Forelimb muscle (tissue), 1 donor: ENCODE results near the gene SMLR1. TPM values are rescaled to one million over a fixed set of nuclear protein-coding genes. Genes with fewer than 3 reads are reported as not detected.

Experiments used
- DNase-seq: peaks from one replicate; pipeline ENCODE4 v3.0.0-alpha.2; 2013; ENCODE audit warnings: low read depth
- polyA plus RNA-seq: library from polyadenylated mRNA; unstranded; fragments of 120-200 nt; gene quantifications from one replicate; pipeline ENCODE4 v1.2.1, GENCODE V29; 2013; ENCODE audit not compliant: insufficient read length

SMLR1 gene
- polyA plus RNA-seq, 1 donor: 0.10 TPM

- no peak for DNase-seq
Measured at GRCh38 chr6:130824978-130825694, 2.1 kb upstream of the SMLR1 start.

- DNase-seq: no peak
Measured at GRCh38 chr6:130825772-130826441, 1.3 kb upstream of the SMLR1 start.

GRCh38 chr6:130826442-130827246 lies 562 bp upstream of the SMLR1 start:
- DNase-seq: no peak

- DNase-seq: no peak
Measured at GRCh38 chr6:130829333-130829910, 2.2 kb downstream of the SMLR1 start.

- DNase-seq: no peak
Measured at GRCh38 chr6:130831607-130832006, 4.4 kb downstream of the SMLR1 start.

- DNase-seq: no peak
Measured at GRCh38 chr6:130833569-130833968, 6.4 kb downstream of the SMLR1 start.

GRCh38 chr6:130834482-130835251 lies 7.5 kb downstream of the SMLR1 start:
- DNase-seq: no peak

- DNase-seq: no peak
Measured at GRCh38 chr6:130836055-130836640, 8.9 kb downstream of the SMLR1 start.

- no peak for DNase-seq
Measured at GRCh38 chr6:130837067-130837466, 9.9 kb downstream of the SMLR1 start.

- DNase-seq: no peak
Measured at GRCh38 chr6:130838250-130838860, 11.1 kb downstream of the SMLR1 start.

GRCh38 chr6:130838951-130839350 lies 11.7 kb downstream of the SMLR1 start:
- no peak for DNase-seq

GRCh38 chr6:130839379-130839778 lies 12.2 kb downstream of the SMLR1 start:
- DNase-seq: no peak

GRCh38 chr6:130840050-130840449 lies 12.8 kb downstream of the SMLR1 start:
- no peak for DNase-seq

GRCh38 chr6:130841128-130841728 lies 14.0 kb downstream of the SMLR1 start:
- DNase-seq: no peak

- DNase-seq: no peak
Measured at GRCh38 chr6:130843575-130844320, 16.5 kb downstream of the SMLR1 start.

GRCh38 chr6:130846501-130846900 lies 19.3 kb downstream of the SMLR1 start:
- no peak for DNase-seq

- no peak for DNase-seq
Measured at GRCh38 chr6:130847001-130847910, 20.1 kb downstream of the SMLR1 start.

- DNase-seq: no peak
Measured at GRCh38 chr6:130848945-130849344, 21.7 kb downstream of the SMLR1 start.
